ENCODE data around the gene JADE2. TPM values are rescaled to one million over a fixed set of nuclear protein-coding genes. Genes with fewer than 3 reads are reported as not detected.

The JADE2 gene
- total RNA-seq, 2 donors from 2014 or later: 75.3 to 93.3 TPM

GRCh38 chr5:134610725-134611124 lies 85.3 kb downstream of the JADE2 start:
- H3K4me1 Mint-ChIP-seq: peaks cover 28% of the 10 kb centered on the region
- H3K4me3 Mint-ChIP-seq: no peak overlapping the region
- ATAC-seq (replicated peaks): no peak
- H3K36me3 Mint-ChIP-seq (ENCODE audit: low read depth): peaks cover 98% of the 10 kb centered on the region
- no peaks in the 10 kb centered on the region for H3K9me3 Mint-ChIP-seq
- peak overlapping the region; percentile 63 for H3K27ac Mint-ChIP-seq
- H3K27me3 Mint-ChIP-seq: no peaks in the 10 kb centered on the region

DNA sequence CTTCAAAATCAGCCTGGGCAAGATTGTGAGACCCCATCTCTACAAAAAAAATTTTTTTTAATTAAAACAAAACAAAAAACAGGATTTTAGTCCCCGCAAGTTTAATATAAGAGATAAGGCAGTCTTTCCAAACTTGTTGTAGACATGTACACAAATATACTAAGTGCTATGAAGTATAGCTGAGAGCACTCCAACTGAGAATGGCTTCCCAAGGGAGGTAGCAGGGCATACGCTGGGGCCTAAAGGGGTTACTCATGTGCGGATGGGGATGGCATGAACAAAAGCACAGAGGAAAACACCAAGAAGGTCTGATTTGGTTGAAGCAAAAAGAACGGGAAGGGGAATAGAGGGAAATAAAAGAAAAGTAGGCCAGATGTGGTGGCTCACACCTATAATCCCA lies 86.0 kb downstream of the JADE2 start:
- Mint-ChIP-seq H3K27me3 (no peaks in the 10 kb centered on the region), H3K36me3 (ENCODE audit: low read depth) (peaks cover 98% of the 10 kb centered on the region), H3K4me3 (no peak overlapping the region), H3K4me1 (peaks cover 26% of the 10 kb centered on the region), H3K9me3 (no peaks in the 10 kb centered on the region), H3K27ac (no peak overlapping the region)
- no peak for ATAC-seq (replicated peaks)

DNA sequence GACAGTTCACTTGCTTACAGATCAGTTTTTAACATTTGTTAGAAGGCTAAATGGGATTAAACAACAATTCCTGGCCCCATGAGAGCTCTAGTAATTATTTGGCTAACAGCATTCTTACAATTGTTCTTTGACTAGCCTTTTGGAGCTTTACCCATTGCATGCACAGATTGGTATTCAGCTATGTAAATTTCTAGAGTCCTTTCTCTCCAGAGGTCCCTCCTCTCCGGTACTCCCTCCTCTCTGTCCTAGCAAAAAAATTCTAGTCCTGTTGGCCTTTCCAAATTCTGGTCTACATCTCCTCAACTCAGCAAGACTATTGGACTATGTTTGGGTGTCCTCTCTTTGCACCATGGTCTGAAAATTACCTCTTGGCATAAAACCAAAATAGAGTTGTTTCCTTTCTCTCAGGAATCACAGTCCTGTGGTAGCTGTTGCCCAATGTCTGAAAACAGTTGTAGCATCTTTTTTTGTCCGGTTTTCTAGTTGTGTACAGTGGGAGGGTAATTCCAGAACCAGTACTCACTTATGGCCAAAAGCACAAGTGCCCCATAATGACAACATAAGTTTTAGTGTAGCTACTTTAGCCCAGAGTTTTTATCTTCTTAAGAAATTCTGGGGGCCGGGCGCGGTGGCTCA lies 89.1 kb downstream of the JADE2 start:
- H3K4me3 Mint-ChIP-seq: peak overlapping the region; percentile 0
- H3K27ac Mint-ChIP-seq: peak overlapping the region; percentile 36
- H3K36me3 Mint-ChIP-seq (ENCODE audit: low read depth): peaks cover 98% of the 10 kb centered on the region
- no peaks in the 10 kb centered on the region for H3K9me3 Mint-ChIP-seq
- H3K27me3 Mint-ChIP-seq: no peaks in the 10 kb centered on the region
- ATAC-seq (replicated peaks): no peak
- H3K4me1 Mint-ChIP-seq: peaks cover 7% of the 10 kb centered on the region

DNA sequence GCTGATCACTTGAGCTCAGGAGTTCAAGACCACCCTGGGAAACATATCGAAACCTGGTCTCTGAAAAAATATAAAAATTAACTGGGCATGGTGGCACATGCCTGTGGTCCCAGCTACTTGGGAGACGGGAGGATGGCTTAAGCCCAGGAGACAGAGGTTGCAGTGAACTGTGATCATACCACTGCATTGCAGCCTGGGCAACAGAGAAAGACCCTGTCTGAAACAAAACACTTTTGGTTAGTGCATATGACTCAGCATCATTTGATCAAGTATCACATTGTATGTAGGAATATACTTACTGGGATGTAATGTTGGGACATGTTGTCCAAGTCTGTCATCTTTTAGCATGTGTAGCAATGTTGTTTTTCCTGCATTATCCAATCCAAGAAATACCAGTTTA lies 95.2 kb downstream of the JADE2 start:
- no peak for ATAC-seq (replicated peaks)
- Mint-ChIP-seq H3K27me3 (no peaks in the 10 kb centered on the region), H3K27ac (no peak overlapping the region), H3K4me3 (no peak overlapping the region), H3K9me3 (no peaks in the 10 kb centered on the region), H3K4me1 (peaks cover 14% of the 10 kb centered on the region), H3K36me3 (ENCODE audit: low read depth) (peaks cover 97% of the 10 kb centered on the region)

DNA sequence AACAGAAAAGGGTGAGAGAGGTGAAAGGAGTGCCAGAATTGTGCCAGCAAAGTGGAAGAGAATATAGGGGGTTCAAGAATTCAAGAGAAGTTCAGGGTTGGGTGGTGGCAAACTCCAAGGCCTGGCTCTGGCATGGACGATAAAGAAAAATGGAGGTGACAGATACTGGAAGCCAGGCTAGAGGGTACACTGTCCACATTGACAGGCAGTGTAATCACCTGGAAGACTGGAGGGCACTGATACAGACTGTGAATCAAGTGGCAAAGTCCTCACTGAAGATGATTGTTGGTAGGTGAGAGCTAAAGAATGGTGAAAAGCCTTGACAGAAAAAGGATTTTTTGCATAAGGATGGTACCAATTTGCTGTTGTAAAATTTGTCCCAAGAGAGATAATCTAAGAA lies 100.1 kb downstream of the JADE2 start:
- Mint-ChIP-seq H3K9me3 (no peaks in the 10 kb centered on the region), H3K27me3 (no peaks in the 10 kb centered on the region), H3K36me3 (ENCODE audit: low read depth) (peaks cover 63% of the 10 kb centered on the region), H3K4me1 (peaks cover 19% of the 10 kb centered on the region), H3K27ac (peak overlapping the region; percentile 39), H3K4me3 (no peak overlapping the region)
- ATAC-seq (replicated peaks): no peak

- Mint-ChIP-seq H3K4me3 (no peak overlapping the region), H3K27ac (peak overlapping the region; percentile 22), H3K27me3 (no peaks in the 10 kb centered on the region), H3K9me3 (no peaks in the 10 kb centered on the region), H3K4me1 (peaks cover 19% of the 10 kb centered on the region), H3K36me3 (ENCODE audit: low read depth) (peaks cover 61% of the 10 kb centered on the region)
- ATAC-seq (replicated peaks): no peak
Measured at GRCh38 chr5:134626369-134627014, 101.0 kb downstream of the JADE2 start.

Other genes with a start within 250 kb of the JADE2 start
- 1 to 10 TPM in 1 of 2 donors, under 1 TPM in 1; 0.69 to 9.7 TPM for gene CDKL3, start 158.5 kb upstream of the JADE2 start, total RNA-seq
- gene UBE2B, start 154.1 kb upstream of the JADE2 start, total RNA-seq: 100 to 1,000 TPM in 1 of 2 donors, 10 to 100 TPM in 1; 76.6 to 143 TPM
- 10 to 100 TPM in 1 of 2 donors, 1 to 10 TPM in 1; 8.9 to 23.0 TPM for gene CDKN2AIPNL, start 113.8 kb upstream of the JADE2 start, total RNA-seq
- 10 to 100 TPM; 41.6 to 73.0 TPM for gene SAR1B, start 107.2 kb downstream of the JADE2 start, total RNA-seq
- gene SEC24A, start 123.1 kb downstream of the JADE2 start, total RNA-seq: 10 to 100 TPM; 43.6 to 55.4 TPM
- gene CAMLG, start 212.9 kb downstream of the JADE2 start, total RNA-seq: 10 to 100 TPM; 35.8 to 47.6 TPM
- 10 to 100 TPM; 55.2 to 99.2 TPM for gene DDX46, start 233.1 kb downstream of the JADE2 start, total RNA-seq

All from activated T-helper 17 cell treated with anti-CD3 and anti-CD28 coated beads, Interleukin-2, amount 50 U/mL, for 72 hours (primary cell).